WI38 (cell line): Measurements from ENCODE around the gene URB2.

ENCODE experiments used
- H3K4me3 ChIP-seq: 2 replicates; pipeline ENCODE4 v1.5.1; 2011; ENCODE audit warnings: low read depth, mild to moderate bottlenecking, control low read depth, low read length
- CTCF ChIP-seq: IDR thresholded peaks from 2 replicates; pipeline ENCODE4 v1.5.1; 2012; ENCODE audit warnings: low read depth, mild to moderate bottlenecking, control low read depth, low read length

The URB2 gene

GRCh38 chr1:229648406-229648805, 22.4 kb downstream of the URB2 start:
- no peak overlapping the region for H3K4me3 ChIP-seq
- TF ChIP-seq CTCF = no peak

DNA sequence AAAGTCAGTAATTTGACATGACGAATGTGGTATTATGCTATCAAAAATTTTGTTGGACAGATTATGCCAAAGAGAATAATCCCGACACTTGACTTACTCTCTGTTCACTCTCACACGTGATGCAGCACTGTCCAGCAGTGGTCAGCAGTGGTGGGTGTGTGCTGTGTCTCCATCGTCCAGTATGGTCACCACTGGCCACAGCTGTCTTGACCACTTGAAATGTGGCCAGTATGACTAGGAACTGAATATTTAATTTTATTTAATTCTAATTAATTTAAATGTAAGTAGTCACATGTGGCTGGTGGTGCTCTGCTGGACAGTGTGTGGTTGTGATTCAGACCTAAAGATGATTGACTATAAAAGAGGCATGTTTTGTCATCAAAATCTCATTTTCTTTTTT, 24.0 kb downstream of the URB2 start:
- no peak overlapping the region for H3K4me3 ChIP-seq
- no peak for TF ChIP-seq CTCF

GRCh38 chr1:229651546-229651945, 25.5 kb downstream of the URB2 start:
- no peak for TF ChIP-seq CTCF
- no peak overlapping the region for H3K4me3 ChIP-seq

GRCh38 chr1:229653420-229653819, 27.4 kb downstream of the URB2 start:
- no peak for TF ChIP-seq CTCF
- H3K4me3 ChIP-seq = no peak overlapping the region

- no peak overlapping the region for H3K4me3 ChIP-seq
- TF ChIP-seq CTCF = no peak
Observed at GRCh38 chr1:229655781-229656180, 29.7 kb downstream of the URB2 start.

- no peak overlapping the region for H3K4me3 ChIP-seq
- TF ChIP-seq CTCF = no peak
Observed at GRCh38 chr1:229657993-229658755, 32.1 kb downstream of the URB2 start.

DNA sequence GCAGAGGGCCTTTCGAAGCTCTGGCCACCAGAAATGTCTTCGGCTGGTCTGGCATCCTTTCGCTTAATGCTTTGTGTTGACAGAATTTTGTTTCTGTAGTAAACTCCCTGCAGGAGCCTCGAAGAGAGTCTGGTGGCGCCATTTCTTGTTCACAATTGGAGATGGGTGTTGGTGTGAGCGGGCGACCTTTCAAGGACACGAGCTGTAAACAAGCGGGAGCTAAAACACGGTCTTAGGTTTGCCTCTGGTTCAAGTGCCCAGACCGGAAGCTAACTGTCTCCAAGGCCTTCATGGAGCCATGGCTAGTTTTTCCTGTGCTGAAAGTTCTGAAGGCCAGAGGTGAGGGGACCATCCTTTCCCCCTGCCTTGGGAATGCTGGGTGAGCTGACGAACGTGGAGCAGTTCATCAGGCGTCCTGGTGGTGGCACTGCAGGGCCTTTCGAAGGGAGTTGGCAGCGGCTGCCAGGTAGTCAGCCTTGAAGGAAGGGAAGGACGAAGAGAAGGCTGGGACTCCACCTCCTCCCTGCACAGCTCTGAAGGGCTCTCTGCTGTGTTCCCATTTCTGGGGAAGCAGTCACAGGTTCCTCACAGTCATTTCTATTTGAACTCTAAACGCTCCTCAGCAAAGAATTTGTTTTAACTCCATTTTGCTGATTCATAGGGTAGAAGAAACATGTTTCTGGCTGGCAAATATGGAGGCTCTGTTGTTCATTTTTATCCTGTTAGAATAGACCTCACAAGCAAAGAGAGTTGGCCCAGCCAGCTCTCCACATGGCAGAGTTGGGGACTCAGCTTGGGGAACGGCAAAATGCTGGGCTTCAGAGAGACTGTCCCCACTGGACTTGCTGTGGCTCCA, 35.2 kb downstream of the URB2 start:
- TF ChIP-seq CTCF = peak; percentile 95

More for the DNA sequence above, 35.2 kb downstream of the URB2 start:
- H3K4me3 ChIP-seq = no peak overlapping the region
